ENCODE results near the gene LMX1A. TPM values are rescaled to one million over a fixed set of nuclear protein-coding genes. Genes with fewer than 3 reads are reported as not detected.

The LMX1A gene
- total and polyA plus RNA-seq, 2 experiments from 2014 or later = not detected

GRCh38 chr1:165300400-165300903, 56.1 kb downstream of the LMX1A start:
- no peak overlapping the region for H3K27ac Mint-ChIP-seq

More at GRCh38 chr1:165300400-165300903, 56.1 kb downstream of the LMX1A start:
- no peak overlapping the region for H3K4me3 ChIP-seq
- ATAC-seq = no peak
- DNase-seq (ENCODE audit: low spot score) = no peak
- Mint-ChIP-seq H3K9me3 (no peaks in the 10 kb centered on the region), H3K27me3 (ENCODE audit: insufficient read depth, low read depth, poor library complexity) (peaks cover 3% of the 10 kb centered on the region), H3K4me3 (no peak overlapping the region), H3K4me1 (no peaks in the 10 kb centered on the region; the same call in 2 of the 3 replicates), H3K36me3 (ENCODE audit: low read depth) (no peaks in the 10 kb centered on the region)
- no peak overlapping the region for H3K4me2 ChIP-seq
- no peaks in the 10 kb centered on the region for H3K79me2 ChIP-seq (replicated peaks; ENCODE audit: insufficient read depth)
- no peak overlapping the region for H3K27ac ChIP-seq (ENCODE audit: low read depth)
- H2AFZ ChIP-seq = no peak overlapping the region
- H3K36me3 ChIP-seq (ENCODE audit: insufficient read depth) = no peaks in the 10 kb centered on the region
- H3F3A ChIP-seq (replicated peaks; ENCODE audit: low read depth) = no peaks in the 10 kb centered on the region
- H3K9me2 ChIP-seq (ENCODE audit: insufficient read depth) = no peaks in the 10 kb centered on the region
- H4K20me1 ChIP-seq (replicated peaks; ENCODE audit: insufficient read depth) = no peaks in the 10 kb centered on the region
- TF ChIP-seq ZNF331 (CRISPR knock-in tag; IDR thresholded peaks at IDR 0.05; ENCODE audit: low read depth) = no peak
- TF ChIP-seq ZNF114 (CRISPR knock-in tag; IDR thresholded peaks at IDR 0.05) = no peak
- no peak for TF ChIP-seq EZH2 (IDR thresholded peaks at IDR 0.05; ENCODE audit: low read depth, unreplicated experiment)
- no peak for TF ChIP-seq NANOG (IDR thresholded peaks at IDR 0.05; ENCODE audit: borderline replicate concordance)
- TF ChIP-seq ETS1 (IDR thresholded peaks at IDR 0.05) = no peak
- no peak for TF ChIP-seq ZNF462 (CRISPR knock-in tag; IDR thresholded peaks at IDR 0.05)
- no peak for TF ChIP-seq REST (IDR thresholded peaks at IDR 0.05; ENCODE audit: unreplicated experiment)
- TF ChIP-seq EZH2phosphoT487 (IDR thresholded peaks at IDR 0.05; ENCODE audit: unreplicated experiment) = no peak
- TF ChIP-seq CTCF (conservative IDR thresholded peaks at IDR 0.05; ENCODE audit: low read depth in 2 of 2) = no peak
- no peak for TF ChIP-seq JUNB (IDR thresholded peaks at IDR 0.05; ENCODE audit: unreplicated experiment)
- TF ChIP-seq POLR2AphosphoS5 (IDR thresholded peaks at IDR 0.05; ENCODE audit: low read depth) = no peak
- TF ChIP-seq CREB1 (CRISPR knock-in tag; IDR thresholded peaks at IDR 0.05; ENCODE audit: low read depth) = no peak
- TF ChIP-seq STAT1 (IDR thresholded peaks at IDR 0.05; ENCODE audit: unreplicated experiment) = no peak
- H3K27me3 ChIP-seq (ENCODE audit: insufficient read depth) = no peaks in the 10 kb centered on the region
- no peaks in the 10 kb centered on the region for H3K4me1 ChIP-seq (ENCODE audit: insufficient read depth)

Data from GM23338 (cell line).